ENCODE results near the gene KCNG1.

The KCNG1 gene

GRCh38 chr20:51008718-51009117 is 14.2 kb downstream of the KCNG1 start:
- DNase-seq (ENCODE audit: low read depth), result no peak
- H3K4me3 ChIP-seq (ENCODE audit: low read depth, low read length), result no peak overlapping the region
- no peak for TF ChIP-seq CTCF (IDR thresholded peaks at IDR 0.05; ENCODE audit: control insufficient read depth, extremely low read depth, insufficient read depth)

GRCh38 chr20:51005214-51005613 is 17.7 kb downstream of the KCNG1 start:
- no peak overlapping the region for H3K4me3 ChIP-seq (ENCODE audit: low read depth, low read length)
- DNase-seq (ENCODE audit: low read depth), result no peak
- TF ChIP-seq CTCF (IDR thresholded peaks at IDR 0.05; ENCODE audit: control insufficient read depth, extremely low read depth, insufficient read depth), result no peak

- DNase-seq (ENCODE audit: low read depth), result no peak
- H3K4me3 ChIP-seq (ENCODE audit: low read depth, low read length), result no peak overlapping the region
- no peak for TF ChIP-seq CTCF (IDR thresholded peaks at IDR 0.05; ENCODE audit: control insufficient read depth, extremely low read depth, insufficient read depth)
Observed at GRCh38 chr20:51004781-51005180, 18.1 kb downstream of the KCNG1 start.

- no peak overlapping the region for H3K4me3 ChIP-seq (ENCODE audit: low read depth, low read length)
- TF ChIP-seq CTCF (IDR thresholded peaks at IDR 0.05; ENCODE audit: control insufficient read depth, extremely low read depth, insufficient read depth), result no peak
- no peak for DNase-seq (ENCODE audit: low read depth)
Observed at GRCh38 chr20:51004305-51004727, 18.6 kb downstream of the KCNG1 start.

- H3K4me3 ChIP-seq (ENCODE audit: low read depth, low read length), result no peak overlapping the region
- TF ChIP-seq CTCF (IDR thresholded peaks at IDR 0.05; ENCODE audit: control insufficient read depth, extremely low read depth, insufficient read depth), result no peak
- DNase-seq (ENCODE audit: low read depth), result no peak
Observed at GRCh38 chr20:51003753-51004152, 19.2 kb downstream of the KCNG1 start.

- H3K4me3 ChIP-seq (ENCODE audit: low read depth, low read length), result no peak overlapping the region
- no peak for DNase-seq (ENCODE audit: low read depth)
- no peak for TF ChIP-seq CTCF (IDR thresholded peaks at IDR 0.05; ENCODE audit: control insufficient read depth, extremely low read depth, insufficient read depth)
Observed at GRCh38 chr20:51002633-51003032, 20.3 kb downstream of the KCNG1 start.

- H3K4me3 ChIP-seq (ENCODE audit: low read depth, low read length), result no peak overlapping the region
- no peak for DNase-seq (ENCODE audit: low read depth)
- no peak for TF ChIP-seq CTCF (IDR thresholded peaks at IDR 0.05; ENCODE audit: control insufficient read depth, extremely low read depth, insufficient read depth)
Observed at GRCh38 chr20:51001430-51002265, 21.3 kb downstream of the KCNG1 start.
